ENCODE measurements around the gene CACNA2D1. TPM values are rescaled to one million over a fixed set of nuclear protein-coding genes. Genes with fewer than 3 reads are reported as not detected.

Gene CACNA2D1
- total RNA-seq, 1 experiment from 2014 or later: 0.27 TPM

GRCh38 chr7:82124445-82124844, 319.1 kb downstream of the CACNA2D1 start:
- TF ChIP-seq ZNF274 (IDR thresholded peaks at IDR 0.05; ENCODE audit: low read depth, low read length) (no peak), YY1 (IDR thresholded peaks at IDR 0.05; ENCODE audit: extremely low read depth, insufficient replicate concordance, low read depth, low read length) (no peak), ZBTB33 (IDR thresholded peaks at IDR 0.05; ENCODE audit: extremely low read depth, insufficient replicate concordance, low read length) (no peak), JUND (IDR thresholded peaks at IDR 0.05) (no peak), SP1 (IDR thresholded peaks at IDR 0.05; ENCODE audit: low read depth) (no peak), RAD21 (IDR thresholded peaks at IDR 0.05; ENCODE audit: low read depth) (no peak)
- Histone ChIP-seq H3K9me3 (ENCODE audit: control insufficient read depth in 1 of 2, insufficient read depth in 1 of 2, low read depth in 1 of 2, low read length in 2 of 2) (no peaks in the 10 kb centered on the region), H3K79me2 (ENCODE audit: insufficient read depth, low read length) (no peaks in the 10 kb centered on the region), H3K36me3 (ENCODE audit: control insufficient read depth in 1 of 2, insufficient read depth in 2 of 2, low read length in 2 of 2) (no peaks in the 10 kb centered on the region), H4K20me1 (ENCODE audit: insufficient read depth) (no peaks in the 10 kb centered on the region), H3K27ac (ENCODE audit: low read depth, low read length) (no peak overlapping the region), H2AFZ (ENCODE audit: low read depth, low read length, poor library complexity, severe bottlenecking) (no peak overlapping the region), H3K27me3 (ENCODE audit: insufficient read depth, low read length) (no peaks in the 10 kb centered on the region), H3K9me2 (ENCODE audit: insufficient read depth) (no peaks in the 10 kb centered on the region), H3K4me2 (ENCODE audit: low read length) (no peak overlapping the region), H3K9ac (ENCODE audit: low read length) (no peak overlapping the region), H3K4me3 (replicated peaks in 1 of 2; ENCODE audit: low read depth in 1 of 2, low read length in 2 of 2) (no peak overlapping the region), H3K4me1 (ENCODE audit: control insufficient read depth in 1 of 2, insufficient read depth in 2 of 2, low read length in 2 of 2) (no peaks in the 10 kb centered on the region)
- intact Hi-C loops (cut with micrococcal nuclease): no loop called here
- ChIA-PET CTCF (no interaction called here), POLR2A (no interaction called here), RAD21 (ENCODE audit: low non-redundant PET in 1 of 2, low total read pairs in 2 of 2, uncharacterized antibody in 2 of 2, unreplicated experiment in 2 of 2) (interaction anchor here in 1 of 2 experiments (0.5 kb wide), 1 partner anchor 62 kb away, joined by 4 read pairs; no protein-coding TSS in a partner anchor)
- BruUV-seq (replicated peaks): no TSS peak
- DNase-seq (ENCODE audit: low read depth, low spot score) (no peak), ATAC-seq (no peak)

- H2AFZ ChIP-seq (ENCODE audit: low read depth, low read length, poor library complexity, severe bottlenecking): no peak overlapping the region
- intact Hi-C loops (cut with micrococcal nuclease): no loop called here
- no peaks in the 10 kb centered on the region for H3K9me3 ChIP-seq (ENCODE audit: control insufficient read depth in 1 of 2, insufficient read depth in 1 of 2, low read depth in 1 of 2, low read length in 2 of 2)
- H3K9me2 ChIP-seq (ENCODE audit: insufficient read depth): no peaks in the 10 kb centered on the region
- H3K4me3 ChIP-seq (replicated peaks in 1 of 2; ENCODE audit: low read depth in 1 of 2, low read length in 2 of 2): no peak overlapping the region
- no peaks in the 10 kb centered on the region for H3K4me1 ChIP-seq (ENCODE audit: control insufficient read depth in 1 of 2, insufficient read depth in 2 of 2, low read length in 2 of 2)
- BruUV-seq (replicated peaks): no TSS peak
- no peak overlapping the region for H3K9ac ChIP-seq (ENCODE audit: low read length)
- H3K27ac ChIP-seq (ENCODE audit: low read depth, low read length): no peak overlapping the region
- ChIA-PET POLR2A (no interaction called here), CTCF (interaction anchor here (0.9 kb wide), 1 partner anchor 80 kb away, joined by 3 read pairs; no protein-coding TSS in a partner anchor), RAD21 (ENCODE audit: low non-redundant PET in 1 of 2, low total read pairs in 2 of 2, uncharacterized antibody in 2 of 2, unreplicated experiment in 2 of 2) (no interaction called here)
- DNase-seq (ENCODE audit: low read depth, low spot score) (no peak), ATAC-seq (no peak)
- H3K36me3 ChIP-seq (ENCODE audit: control insufficient read depth in 1 of 2, insufficient read depth in 2 of 2, low read length in 2 of 2): no peaks in the 10 kb centered on the region
- no peak overlapping the region for H3K4me2 ChIP-seq (ENCODE audit: low read length)
- no peaks in the 10 kb centered on the region for H3K27me3 ChIP-seq (ENCODE audit: insufficient read depth, low read length)
- no peaks in the 10 kb centered on the region for H3K79me2 ChIP-seq (ENCODE audit: insufficient read depth, low read length)
- no peaks in the 10 kb centered on the region for H4K20me1 ChIP-seq (ENCODE audit: insufficient read depth)
- TF ChIP-seq ZBTB33 (IDR thresholded peaks at IDR 0.05; ENCODE audit: extremely low read depth, insufficient replicate concordance, low read length): no peak
- no peak for TF ChIP-seq EZH2phosphoT487 (IDR thresholded peaks at IDR 0.05; ENCODE audit: borderline replicate concordance)
- no peak for TF ChIP-seq TCF7L2 (IDR thresholded peaks at IDR 0.05; ENCODE audit: borderline replicate concordance, extremely low read depth, insufficient read depth, insufficient read length)
- no peak for TF ChIP-seq SRF (IDR thresholded peaks at IDR 0.05; ENCODE audit: low read depth)
- TF ChIP-seq JUND (IDR thresholded peaks at IDR 0.05): no peak
- no peak for TF ChIP-seq MAX (IDR thresholded peaks at IDR 0.05)
- no peak for TF ChIP-seq CBX3 (IDR thresholded peaks at IDR 0.05; ENCODE audit: low read depth)
- TF ChIP-seq EGR1 (IDR thresholded peaks at IDR 0.05; ENCODE audit: low read depth): no peak
- TF ChIP-seq CEBPB (IDR thresholded peaks at IDR 0.05; ENCODE audit: low read depth): no peak
- TF ChIP-seq POLR2AphosphoS5 (IDR thresholded peaks at IDR 0.05; ENCODE audit: low read depth, low read length): no peak
Observed at GRCh38 chr7:82122275-82122674, 321.3 kb downstream of the CACNA2D1 start.

Measured in HCT116 (cell line).